KOPT-K1 (cell line): Measurements from ENCODE around the gene TBC1D3D.
"Not testable (repeated sequence)": the region's sequence is repeated elsewhere in the genome, so short reads cannot be mapped to it uniquely, and the experiment has no call there.

Source experiments
- H3K27ac ChIP-seq: fragments of 200-600 bp; sonication (generic); 2 replicates; pipeline ENCODE4 v1.5.1; 2016; ENCODE audit warnings: antibody characterized with exemption, mild to moderate bottlenecking, low read depth, low read length; ENCODE audit not compliant: poor library complexity, severe bottlenecking
- H3K36me3 ChIP-seq: fragments of 200-600 bp; sonication (generic); 2 replicates; pipeline ENCODE4 v1.5.1; 2017; ENCODE audit warnings: antibody characterized with exemption, mild to moderate bottlenecking, low read length, moderate library complexity; ENCODE audit not compliant: insufficient read depth
- H3K9me3 ChIP-seq: fragments of 200-600 bp; sonication (generic); 2 replicates; pipeline ENCODE4 v1.5.1; 2017; ENCODE audit warnings: antibody characterized with exemption, low read length, mild to moderate bottlenecking; ENCODE audit not compliant: insufficient read depth, poor library complexity, severe bottlenecking

The TBC1D3D gene

DNA sequence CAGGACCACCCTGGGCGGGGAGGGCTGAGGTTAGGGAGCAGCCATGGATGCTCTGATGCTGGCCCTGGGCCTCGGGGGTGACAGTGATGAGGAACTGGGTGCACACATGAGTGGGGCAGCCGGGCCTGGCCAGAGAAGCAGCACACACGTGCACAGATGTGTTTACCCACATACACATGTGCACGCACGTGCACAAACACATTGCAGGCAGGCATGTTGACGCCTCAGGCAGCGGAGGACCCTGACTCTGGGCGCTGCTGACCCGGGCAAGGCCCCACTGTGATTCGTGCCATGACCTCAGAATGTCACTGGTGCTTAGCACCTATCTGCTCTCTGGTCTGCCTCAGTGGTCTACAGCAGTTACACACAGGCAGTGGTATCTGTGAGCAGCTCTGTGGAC is at the start of gene TBC1D3D:
Gene TBC1D3D, plus strand, starts transcription at position 301 of the 400 bp plus-strand sequence. CDS start 1,585 bp downstream, outside the sequence.
- not testable (repeated sequence) for H3K36me3 ChIP-seq, H3K9me3 ChIP-seq, H3K27ac ChIP-seq

DNA sequence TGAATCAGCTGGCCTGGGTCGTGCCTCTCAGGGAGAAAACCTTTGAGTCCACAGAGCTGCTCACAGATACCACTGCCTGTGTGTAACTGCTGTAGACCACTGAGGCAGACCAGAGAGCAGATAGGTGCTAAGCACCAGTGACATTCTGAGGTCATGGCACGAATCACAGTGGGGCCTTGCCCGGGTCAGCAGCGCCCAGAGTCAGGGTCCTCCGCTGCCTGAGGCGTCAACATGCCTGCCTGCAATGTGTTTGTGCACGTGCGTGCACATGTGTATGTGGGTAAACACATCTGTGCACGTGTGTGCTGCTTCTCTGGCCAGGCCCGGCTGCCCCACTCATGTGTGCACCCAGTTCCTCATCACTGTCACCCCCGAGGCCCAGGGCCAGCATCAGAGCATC is 14.8 kb upstream of the TBC1D3D start, which contains the start of gene TBC1D3L:
Gene TBC1D3L, minus strand, starts transcription at position 101 of the 400 bp plus-strand sequence. CDS start 1,540 bp downstream, outside the sequence.
- not testable (repeated sequence) for H3K9me3 ChIP-seq, H3K27ac ChIP-seq, H3K36me3 ChIP-seq
